Cardiac ventricle fibroblast (primary cell): Measurements from ENCODE around the gene RAB24. TPM values are rescaled to one million over a fixed set of nuclear protein-coding genes. Genes with fewer than 3 reads are reported as not detected.

Source experiments
- total RNA-seq: library from RNA; depleted of rRNA; stranded (reverse); fragments of >200 nt; gene quantifications from 2 replicates; pipeline ENCODE4 v1.2.3, GENCODE V29; 2015

RAB24 gene
- 44.0 and 47.7 TPM in 2 replicates for total RNA-seq

GRCh38 chr5:177303121-177303924 lies at the start of gene RAB24, which contains the start of gene PRELID1:
Gene RAB24 (minus strand): TSS chr5:177303719. CDS start chr5:177303288, 431 bp downstream.
Gene PRELID1 (plus strand): TSS chr5:177303799. CDS start chr5:177303986, 187 bp downstream.

GRCh38 chr5:177351392-177352329 lies 48.1 kb upstream of the RAB24 start, which contains the start of gene LMAN2:
Gene LMAN2 (minus strand): TSS chr5:177351668. CDS start chr5:177351647, 21 bp downstream.

DNA sequence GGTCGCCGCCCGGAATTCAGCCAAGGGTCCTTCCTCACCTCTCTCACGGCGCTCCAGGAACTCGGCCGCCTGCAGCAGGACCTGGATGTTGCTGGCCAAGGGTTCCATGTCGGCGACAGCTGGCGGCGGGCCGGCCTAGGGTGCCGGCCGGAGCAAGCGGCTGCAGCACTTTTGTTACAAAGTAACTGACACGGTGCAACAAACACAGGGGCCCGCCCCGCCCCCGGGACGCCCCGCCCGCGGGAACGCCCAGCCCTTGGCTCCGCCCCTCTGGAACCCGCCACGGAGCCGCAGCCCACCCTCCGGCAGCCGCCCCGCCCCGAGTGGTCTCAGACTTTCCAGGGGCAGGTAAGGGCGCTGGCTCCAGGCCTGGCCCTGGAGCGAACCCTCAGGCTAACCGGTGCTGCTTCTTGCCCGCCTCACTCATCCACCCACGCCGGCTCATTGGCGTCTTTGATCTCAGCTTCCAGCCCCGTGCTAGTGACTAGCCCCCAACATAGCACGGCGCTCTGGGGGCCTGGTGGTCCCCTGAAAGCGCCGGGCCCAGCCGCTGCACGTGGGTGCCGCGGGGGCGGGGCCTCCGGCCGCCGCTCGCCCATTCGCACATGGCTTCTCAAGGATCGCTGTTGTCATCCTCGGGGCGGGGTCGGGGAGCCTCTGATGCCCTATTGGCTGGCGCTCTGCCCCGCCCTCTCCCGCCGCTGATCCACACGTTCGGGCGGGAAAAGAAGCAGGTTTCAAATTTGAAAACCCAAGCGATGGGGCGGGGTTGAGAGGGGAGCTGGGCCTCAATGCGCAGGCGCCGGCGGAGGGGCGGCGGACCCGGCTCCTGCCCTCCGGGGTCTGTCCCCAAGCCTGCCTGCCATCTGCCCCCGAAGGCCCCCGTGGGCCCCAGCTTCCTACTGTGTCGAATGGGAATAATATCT lies 8.5 kb upstream of the RAB24 start, which contains the start of gene MXD3:
Gene MXD3, minus strand, starts transcription at position 176 of the 926 bp plus-strand sequence. Its CDS starts 68 bp downstream, at position 108.

Other genes starting within 250 kb of the RAB24 start
- 6.3 and 17.4 TPM in 2 replicates for gene FGFR4, start 216.8 kb downstream of the RAB24 start, total RNA-seq
- gene NSD1, start 169.9 kb downstream of the RAB24 start, total RNA-seq: 13.2 and 18.0 TPM in 2 replicates
- gene PRELID1, start 80 bp upstream of the RAB24 start, total RNA-seq: 57.3 and 63.5 TPM in 2 replicates
- gene MXD3, start 8.2 kb upstream of the RAB24 start, total RNA-seq: 10.5 and 16.7 TPM in 2 replicates
- 302 and 370 TPM in 2 replicates for gene LMAN2, start 47.9 kb upstream of the RAB24 start, total RNA-seq
- 9.9 and 34.2 TPM in 2 replicates for gene RGS14, start 54.2 kb upstream of the RAB24 start, total RNA-seq
- gene SLC34A1, start 80.7 kb upstream of the RAB24 start, total RNA-seq: not detected in 2 replicates
- gene PFN3, start 96.9 kb upstream of the RAB24 start, total RNA-seq: not detected in 2 replicates
- gene F12, start 105.8 kb upstream of the RAB24 start, total RNA-seq: 0.44 and 0.49 TPM in 2 replicates
- gene GRK6, start 123.0 kb upstream of the RAB24 start, total RNA-seq: 9.5 and 14.7 TPM in 2 replicates
- 26.0 and 30.6 TPM in 2 replicates for gene PRR7, start 143.1 kb upstream of the RAB24 start, total RNA-seq
- 86.3 and 93.7 TPM in 2 replicates for gene DBN1, start 169.9 kb upstream of the RAB24 start, total RNA-seq
- 96.1 and 124 TPM in 2 replicates for gene PDLIM7, start 193.9 kb upstream of the RAB24 start, total RNA-seq
- gene DOK3, start 206.1 kb upstream of the RAB24 start, total RNA-seq: 0.44 and 2.1 TPM in 2 replicates
- 113 and 114 TPM in 2 replicates for gene DDX41, start 213.2 kb upstream of the RAB24 start, total RNA-seq